K562 (cell line): ENCODE data around the gene MLYCD. TPM values are rescaled to one million over a fixed set of nuclear protein-coding genes. Genes with fewer than 3 reads are reported as not detected.
A peak's percentile ranks its signal among the peaks of the same experiment; 100 is the strongest.

Experiments
- ATF1 ChIP-seq, 2 experiments: fragments of 450-650 bp in 1 of 2; IDR thresholded peaks; 2 replicates each; pipeline ENCODE4 v1.6.1; 2016; ENCODE audit warnings: missing compliant biosample characterization in 1 of 2, missing genetic modification characterization in 1 of 2
- BMI1 ChIP-seq: fragments of 150-350 bp; IDR thresholded peaks from 2 replicates; pipeline ENCODE4 v1.6.1; 2014; ENCODE audit warnings: low read length
- DEAF1 ChIP-seq: fragments of 450-650 bp; formaldehyde crosslinking; IDR thresholded peaks from 2 replicates; pipeline ENCODE4 v1.4.0; 2020; ENCODE audit warnings: mild to moderate bottlenecking, moderate library complexity
- ELF2 ChIP-seq: fragments of 250-450 bp; sonication (Bioruptor Pico); IDR thresholded peaks from 2 replicates; pipeline ENCODE4 v1.5.0; 2021; ENCODE audit warnings: mild to moderate bottlenecking
- ETV6 ChIP-seq, 3 experiments: fragments of 150-350 bp in 1 of 3; sonication (generic) in 1 of 3; formaldehyde crosslinking in 1 of 3; IDR thresholded peaks; 2 replicates each; pipeline versions ENCODE4 v1.6.1 to v1.8.0; 2014 to 2022; ENCODE audit warnings: borderline replicate concordance in 2 of 3, low read depth in 2 of 3, antibody characterized with exemption in 1 of 3, low read length in 1 of 3, mild to moderate bottlenecking in 1 of 3, missing genetic modification reagents in 1 of 3
- KDM2B ChIP-seq: fragments of 250-450 bp; sonication (Bioruptor Pico); IDR thresholded peaks from 2 replicates; pipeline ENCODE4 v1.8.0; 2021; ENCODE audit warnings: mild to moderate bottlenecking, moderate library complexity
- KLF1 ChIP-seq: fragments of 450-650 bp; IDR thresholded peaks from 2 replicates; pipeline ENCODE4 v1.6.1; 2016; ENCODE audit warnings: missing genetic modification characterization, missing compliant biosample characterization
- NR1H2 ChIP-seq: sonication (generic); formaldehyde crosslinking; IDR thresholded peaks from 2 replicates; pipeline ENCODE4 v1.4.0; 2020; ENCODE audit warnings: mild to moderate bottlenecking, missing genetic modification reagents
- NR2F6 ChIP-seq: fragments of 450-650 bp; formaldehyde crosslinking; IDR thresholded peaks from 2 replicates; pipeline ENCODE4 v1.4.0; 2020; ENCODE audit warnings: mild to moderate bottlenecking
- SPI1 ChIP-seq: IDR thresholded peaks from 2 replicates; pipeline ENCODE4 v1.6.1; 2011; ENCODE audit warnings: low read depth, low read length, control low read depth, borderline replicate concordance
- STAT5B ChIP-seq: fragments of 250-450 bp; sonication (Bioruptor Pico); IDR thresholded peaks from 2 replicates; pipeline ENCODE4 v1.8.0; 2021; ENCODE audit warnings: mild to moderate bottlenecking, inconsistent platforms
- TGIF2 ChIP-seq: sonication (generic); formaldehyde crosslinking; IDR thresholded peaks from 2 replicates; pipeline ENCODE4 v1.8.1; 2022; ENCODE audit warnings: mild to moderate bottlenecking, missing genetic modification reagents, moderate library complexity
- ZNF217 ChIP-seq: sonication (generic); formaldehyde crosslinking; IDR thresholded peaks from 2 replicates; pipeline ENCODE4 v1.8.0; 2022; ENCODE audit warnings: mild to moderate bottlenecking, missing genetic modification reagents
- ZNF274 ChIP-seq: IDR thresholded peaks from 2 replicates; pipeline ENCODE4 v1.6.1; 2011; ENCODE audit warnings: low read depth, mild to moderate bottlenecking, low read length, moderate library complexity, borderline replicate concordance
- ZNF76 ChIP-seq: fragments of 250-450 bp; sonication (Bioruptor Pico); IDR thresholded peaks from 2 replicates; pipeline ENCODE4 v1.4.0; 2020; ENCODE audit warnings: mild to moderate bottlenecking, moderate library complexity, borderline replicate concordance
- polyA plus RNA-seq, 8 experiments: library from polyadenylated mRNA; depleted of rRNA in 4 of 8; stranded (reverse) in 5 of 8; unstranded in 3 of 8; fragments of >200 nt; fragmentation: Nextera tagmentation in 2 of 8; fragmentation: Illumina TruSeq in 1 of 8; extraction: Ambion mirVana in 2 of 8; extraction: Trizol in 1 of 8; gene quantifications; 2 replicates each; pipeline versions ENCODE4 v1.2.1 to v1.2.3, GENCODE V29; 2011 to 2014; ENCODE audit warnings: inconsistent platforms in 1 of 8, missing spikeins in 1 of 8
- total RNA-seq, 7 experiments: library from RNA; depleted of rRNA in 6 of 7; stranded (reverse); fragments of >200 nt in 6 of 7; fragmentation: Illumina TruSeq in 2 of 7; extraction: Trizol in 2 of 7; gene quantifications; 2 replicates each; pipeline versions ENCODE4 v1.2.1 to v1.2.3, GENCODE V29; 2011 to 2021; ENCODE audit warnings: low replicate concordance in 1 of 7
- TF ChIP-seq, protein P1 (sequence below): fragments of 450-650 bp; IDR thresholded peaks from 2 replicates; pipeline ENCODE4 v1.6.1; 2018; ENCODE audit not compliant: partially characterized antibody

The MLYCD gene
- total and polyA plus RNA-seq, 9 of the 15 experiments (the other 6 are each of a cell fraction or from before 2014, with no cell fraction given): 0.15 to 2.0 (median 1.0) TPM

DNA sequence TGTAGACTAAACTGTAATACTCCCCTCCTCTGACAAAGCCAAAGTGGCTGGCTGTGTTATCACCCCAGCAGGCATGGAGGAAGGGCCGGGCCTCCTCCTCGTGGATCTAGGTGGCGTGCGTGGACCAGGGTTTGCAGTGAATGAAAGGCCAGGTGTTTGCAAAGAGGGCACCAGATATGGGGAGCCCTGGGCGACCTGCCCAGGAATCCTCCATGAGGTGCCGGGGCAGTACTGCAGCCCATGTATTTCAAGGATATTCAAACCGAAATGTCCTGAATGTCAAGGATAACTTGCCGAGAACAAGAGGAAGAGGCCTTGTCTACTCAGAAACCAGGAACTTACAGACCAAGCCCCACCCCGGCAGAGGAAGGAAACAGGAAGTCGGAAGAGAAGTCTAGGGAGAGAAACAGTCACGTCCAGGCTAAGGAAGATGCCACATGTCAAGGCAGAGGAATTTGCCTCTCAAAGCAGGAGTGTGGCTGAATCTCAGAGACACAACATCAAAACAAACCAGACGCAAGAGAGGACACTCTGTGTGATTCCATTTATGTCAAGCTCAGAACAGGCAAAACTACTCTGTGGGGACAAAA is 40.4 kb downstream of the MLYCD start (continued):
- TF ChIP-seq ELF2 (CRISPR knock-in tag): no peak
- no peak for TF ChIP-seq STAT5B (CRISPR knock-in tag)
- TF ChIP-seq NR1H2 (CRISPR knock-in tag): no peak
- TF ChIP-seq, protein P1, sequence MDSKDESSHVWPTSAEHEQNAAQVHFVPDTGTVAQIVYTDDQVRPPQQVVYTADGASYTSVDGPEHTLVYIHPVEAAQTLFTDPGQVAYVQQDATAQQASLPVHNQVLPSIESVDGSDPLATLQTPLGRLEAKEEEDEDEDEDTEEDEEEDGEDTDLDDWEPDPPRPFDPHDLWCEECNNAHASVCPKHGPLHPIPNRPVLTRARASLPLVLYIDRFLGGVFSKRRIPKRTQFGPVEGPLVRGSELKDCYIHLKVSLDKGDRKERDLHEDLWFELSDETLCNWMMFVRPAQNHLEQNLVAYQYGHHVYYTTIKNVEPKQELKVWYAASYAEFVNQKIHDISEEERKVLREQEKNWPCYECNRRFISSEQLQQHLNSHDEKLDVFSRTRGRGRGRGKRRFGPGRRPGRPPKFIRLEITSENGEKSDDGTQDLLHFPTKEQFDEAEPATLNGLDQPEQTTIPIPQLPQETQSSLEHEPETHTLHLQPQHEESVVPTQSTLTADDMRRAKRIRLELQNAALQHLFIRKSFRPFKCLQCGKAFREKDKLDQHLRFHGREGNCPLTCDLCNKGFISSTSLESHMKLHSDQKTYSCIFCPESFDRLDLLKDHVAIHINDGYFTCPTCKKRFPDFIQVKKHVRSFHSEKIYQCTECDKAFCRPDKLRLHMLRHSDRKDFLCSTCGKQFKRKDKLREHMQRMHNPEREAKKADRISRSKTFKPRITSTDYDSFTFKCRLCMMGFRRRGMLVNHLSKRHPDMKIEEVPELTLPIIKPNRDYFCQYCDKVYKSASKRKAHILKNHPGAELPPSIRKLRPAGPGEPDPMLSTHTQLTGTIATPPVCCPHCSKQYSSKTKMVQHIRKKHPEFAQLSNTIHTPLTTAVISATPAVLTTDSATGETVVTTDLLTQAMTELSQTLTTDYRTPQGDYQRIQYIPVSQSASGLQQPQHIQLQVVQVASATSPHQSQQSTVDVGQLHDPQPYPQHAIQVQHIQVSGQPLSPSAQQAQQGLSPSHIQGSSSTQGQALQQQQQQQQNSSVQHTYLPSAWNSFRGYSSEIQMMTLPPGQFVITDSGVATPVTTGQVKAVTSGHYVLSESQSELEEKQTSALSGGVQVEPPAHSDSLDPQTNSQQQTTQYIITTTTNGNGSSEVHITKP: peak; percentile 4
- no peak for TF ChIP-seq TGIF2 (CRISPR knock-in tag)
- no peak for TF ChIP-seq ATF1 (CRISPR knock-in tag; IDR thresholded peaks at IDR 0.05)
- TF ChIP-seq ATF1 (tag; IDR thresholded peaks at IDR 0.05): no peak
- TF ChIP-seq BMI1: no peak
- no peak for TF ChIP-seq ZNF274
- no peak for TF ChIP-seq NR2F6 (CRISPR knock-in tag)
- TF ChIP-seq ETV6 (IDR thresholded peaks at IDR 0.05; ENCODE audit: borderline replicate concordance in 1 of 2, low read depth in 2 of 2, low read length in 1 of 2): peak in 1 of 2 experiments; percentile 76; a peak in 1 of 4 replicates
- no peak for TF ChIP-seq ETV6 (CRISPR knock-in tag; IDR thresholded peaks at IDR 0.05; ENCODE audit: borderline replicate concordance)
- no peak for TF ChIP-seq DEAF1 (CRISPR knock-in tag)
- TF ChIP-seq ZNF217 (CRISPR knock-in tag): no peak
- no peak for TF ChIP-seq KDM2B (CRISPR knock-in tag)
- TF ChIP-seq KLF1 (tag): no peak
- TF ChIP-seq ZNF76 (CRISPR knock-in tag): no peak
- peak; percentile 89 for TF ChIP-seq SPI1
- TF ChIP-seq, all 486 proteins: peak for 7
